GM10248 (cell line): ENCODE measurements around the gene BMAL1.

Experiments
- CTCF ChIA-PET: fragments of 300-600 bp; sonication (Branson Sonifier 250); formaldehyde crosslinking; extraction: SDS; loops from one replicate; lab custom pipeline; 2021; ENCODE audit warnings: antibody characterized with exemption; lab: Yijun Ruan, JAX
- POLR2A ChIA-PET: fragments of 350-650 bp; sonication (Branson Sonifier 250); formaldehyde crosslinking; extraction: SDS; loops from one replicate; lab custom pipeline; 2020; ENCODE audit warnings: antibody characterized with exemption; lab: Yijun Ruan, JAX
- DNase-seq: peaks from one replicate; pipeline ENCODE4 v3.0.0; 2012; ENCODE audit errors: extremely low spot score
- TF ChIP-seq, protein P1 (sequence below): IDR thresholded peaks from 2 replicates; pipeline ENCODE4 v1.5.1; 2012; ENCODE audit warnings: mild to moderate bottlenecking, low read depth; ENCODE audit errors: extremely low read depth, missing control alignments, control extremely low read depth

The BMAL1 gene

DNA sequence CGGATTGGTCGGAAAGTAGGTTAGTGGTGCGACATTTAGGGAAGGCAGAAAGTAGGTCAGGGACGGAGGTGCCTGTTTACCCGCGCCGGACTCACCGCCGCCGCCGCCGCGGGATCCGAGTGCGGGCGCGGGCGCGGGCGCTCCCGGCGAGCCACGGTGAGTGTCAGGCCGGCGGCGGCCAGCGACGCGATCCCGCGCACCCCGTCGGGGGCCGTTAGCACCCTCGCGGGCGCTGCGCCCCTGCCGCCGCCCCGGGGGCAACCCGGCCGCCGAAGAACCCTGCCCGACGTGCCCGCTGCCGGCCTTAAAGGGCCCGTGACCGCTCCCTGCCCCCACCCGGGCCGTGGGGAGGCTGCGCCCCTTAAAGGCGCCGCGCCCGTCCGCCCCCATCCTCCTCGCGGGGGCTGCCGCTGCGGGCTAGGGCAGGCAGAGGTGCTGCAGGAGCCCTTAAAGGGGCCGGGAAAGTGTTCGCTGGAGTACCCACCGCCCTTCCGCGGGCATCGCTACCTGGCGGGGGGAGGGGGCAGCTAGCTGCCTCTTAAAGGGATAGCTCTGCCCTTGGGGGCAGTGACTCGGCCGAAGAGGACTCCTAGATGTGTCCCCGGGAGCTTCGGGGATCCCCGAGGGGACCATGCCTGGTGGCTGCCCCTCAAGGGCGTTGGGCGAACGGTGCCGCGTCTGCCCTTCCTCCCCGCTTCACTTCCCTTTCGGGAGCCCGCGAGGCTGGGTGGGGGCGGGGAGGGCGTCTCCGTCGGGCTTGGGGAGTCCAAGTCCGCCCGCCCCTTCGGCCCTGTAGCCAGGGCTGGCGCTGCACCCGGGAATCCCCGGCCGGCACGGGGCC lies at the start of gene BMAL1:
BMAL1 (plus strand) TSS at position 23 of the 841 bp plus-strand sequence. CDS start 76,519 bp downstream, outside the sequence.
- ChIA-PET CTCF (interaction anchor here (1.2 to 2.4 kb wide), 4 partner anchors 9 to 57 kb away, joined by 3 to 12 read pairs (median 4); no protein-coding TSS in a partner anchor), POLR2A (interaction anchor here (1.4 kb wide), 1 partner anchor 9 kb away, joined by 3 read pairs; no protein-coding TSS in a partner anchor)
- TF ChIP-seq, protein P1, sequence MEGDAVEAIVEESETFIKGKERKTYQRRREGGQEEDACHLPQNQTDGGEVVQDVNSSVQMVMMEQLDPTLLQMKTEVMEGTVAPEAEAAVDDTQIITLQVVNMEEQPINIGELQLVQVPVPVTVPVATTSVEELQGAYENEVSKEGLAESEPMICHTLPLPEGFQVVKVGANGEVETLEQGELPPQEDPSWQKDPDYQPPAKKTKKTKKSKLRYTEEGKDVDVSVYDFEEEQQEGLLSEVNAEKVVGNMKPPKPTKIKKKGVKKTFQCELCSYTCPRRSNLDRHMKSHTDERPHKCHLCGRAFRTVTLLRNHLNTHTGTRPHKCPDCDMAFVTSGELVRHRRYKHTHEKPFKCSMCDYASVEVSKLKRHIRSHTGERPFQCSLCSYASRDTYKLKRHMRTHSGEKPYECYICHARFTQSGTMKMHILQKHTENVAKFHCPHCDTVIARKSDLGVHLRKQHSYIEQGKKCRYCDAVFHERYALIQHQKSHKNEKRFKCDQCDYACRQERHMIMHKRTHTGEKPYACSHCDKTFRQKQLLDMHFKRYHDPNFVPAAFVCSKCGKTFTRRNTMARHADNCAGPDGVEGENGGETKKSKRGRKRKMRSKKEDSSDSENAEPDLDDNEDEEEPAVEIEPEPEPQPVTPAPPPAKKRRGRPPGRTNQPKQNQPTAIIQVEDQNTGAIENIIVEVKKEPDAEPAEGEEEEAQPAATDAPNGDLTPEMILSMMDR: no peak
- peak; percentile 58 for DNase-seq

DNA sequence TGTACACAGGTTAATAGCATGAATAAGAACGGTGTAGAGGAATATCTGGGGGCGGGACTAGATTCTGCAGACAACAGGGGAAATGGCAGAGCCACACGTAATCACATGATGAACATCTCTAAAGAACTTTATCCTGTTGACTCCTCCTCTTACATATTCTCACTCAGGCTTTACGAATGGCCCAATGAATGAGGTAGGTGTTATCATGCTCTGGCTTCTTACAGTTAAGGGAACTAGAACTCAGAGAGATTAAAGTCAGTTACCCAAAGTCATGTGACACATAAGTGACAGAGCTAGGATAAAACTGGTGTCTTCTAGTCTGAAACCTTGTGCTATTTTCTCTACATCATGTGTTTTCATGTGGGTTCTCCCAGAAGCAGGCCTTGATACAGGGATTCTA lies 49.0 kb upstream of the BMAL1 start:
- POLR2A ChIA-PET: interaction anchor here (0.6 kb wide), 1 partner anchor 1227 kb away, joined by 8 read pairs; no protein-coding TSS in a partner anchor
- TF ChIP-seq, protein P1: no peak
- DNase-seq: no peak
- CTCF ChIA-PET: interaction anchor here (0.6 to 2.8 kb wide), 2 partner anchors 10 to 18 kb away, joined by 3 to 14 read pairs; no protein-coding TSS in a partner anchor

DNA sequence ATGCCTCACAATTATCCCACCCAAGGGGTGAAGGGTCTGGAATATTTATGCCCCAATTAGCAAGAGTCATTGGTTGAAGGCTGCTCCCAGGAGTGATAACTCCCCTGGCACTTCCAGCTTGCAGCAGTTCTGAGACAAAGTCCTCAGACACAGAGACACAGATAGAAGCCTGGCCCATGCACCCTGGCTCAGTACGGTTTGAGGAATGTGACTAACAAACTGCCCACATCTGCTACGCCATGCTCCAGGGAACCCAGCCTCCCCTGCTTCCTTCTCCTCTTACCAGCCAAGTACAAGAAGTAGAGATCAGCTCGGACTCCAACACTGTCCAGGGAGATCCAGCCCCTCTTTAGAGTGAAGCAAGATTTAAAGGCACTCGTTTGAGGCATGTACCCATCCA lies 48.5 kb upstream of the BMAL1 start:
- TF ChIP-seq, protein P1: no peak
- DNase-seq: no peak
- CTCF ChIA-PET: interaction anchor here (2.8 kb wide), 1 partner anchor 9 kb away, joined by 14 read pairs; no protein-coding TSS in a partner anchor
- POLR2A ChIA-PET: interaction anchor here (0.6 kb wide), 1 partner anchor 1226 kb away, joined by 8 read pairs; no protein-coding TSS in a partner anchor

DNA sequence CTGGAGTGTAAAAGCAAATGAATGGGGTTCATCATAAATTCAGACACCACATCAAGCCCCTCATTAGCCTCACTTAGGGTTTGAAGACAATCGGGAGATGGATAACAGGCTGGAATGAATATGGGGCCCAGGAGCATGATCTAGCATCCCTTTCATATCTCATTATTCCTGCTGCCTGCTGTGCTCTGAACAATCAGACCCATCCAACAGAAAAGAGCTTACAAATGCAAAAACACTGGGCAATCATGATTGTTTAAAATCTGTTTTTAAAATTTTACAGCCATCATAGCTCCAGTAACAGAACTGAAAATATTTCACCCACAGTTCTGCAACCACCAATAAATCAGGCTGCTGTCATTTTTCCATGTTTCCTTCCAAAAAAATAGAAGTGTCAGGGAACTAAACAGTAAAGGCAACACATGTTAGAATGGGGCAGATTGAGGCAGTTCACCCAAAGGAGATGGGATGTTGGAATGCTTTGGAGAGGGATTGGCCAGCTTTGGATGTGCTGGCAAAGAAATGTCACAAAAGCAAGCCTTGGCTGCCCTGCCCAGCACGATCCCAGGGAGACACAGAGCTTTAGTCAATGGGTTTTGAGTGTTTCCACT lies 47.8 kb upstream of the BMAL1 start:
- DNase-seq: no peak
- TF ChIP-seq, protein P1: no peak
- CTCF ChIA-PET: interaction anchor here (2.8 kb wide), 1 partner anchor 8 kb away, joined by 14 read pairs; no protein-coding TSS in a partner anchor
- POLR2A ChIA-PET: no interaction called here

DNA sequence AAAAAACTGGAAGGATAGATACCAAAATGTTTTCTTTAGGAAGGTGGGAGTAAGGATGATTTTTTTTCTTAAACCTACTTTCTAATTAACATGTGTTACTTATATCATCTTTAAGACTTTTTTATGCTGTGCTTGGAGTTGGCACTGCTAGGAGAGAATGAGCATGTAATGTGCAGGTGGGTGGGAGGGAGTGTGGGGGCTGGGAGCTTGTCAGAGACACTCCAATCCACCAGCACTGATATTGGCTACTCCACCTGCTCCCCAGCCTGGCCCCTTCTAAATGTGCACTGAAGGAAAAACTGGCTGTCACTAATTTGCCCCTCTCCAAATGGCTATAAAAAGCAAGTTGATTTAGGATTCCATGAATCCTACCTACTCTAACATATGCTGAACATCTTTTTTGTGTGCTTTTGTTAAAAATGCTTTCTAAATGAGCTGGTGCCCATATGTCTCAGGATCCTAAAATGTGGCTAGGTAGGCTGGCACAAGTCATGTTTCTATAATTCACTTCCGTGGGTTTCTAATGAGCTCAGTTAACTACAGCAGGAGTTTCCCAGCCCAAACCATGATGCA lies 44.3 kb upstream of the BMAL1 start:
- CTCF ChIA-PET: interaction anchor here (1.4 kb wide), 1 partner anchor 10 kb away, joined by 3 read pairs; no protein-coding TSS in a partner anchor

More for the DNA sequence above, 44.3 kb upstream of the BMAL1 start:
- TF ChIP-seq, protein P1: no peak
- no peak for DNase-seq
- POLR2A ChIA-PET: no interaction called here
